Tibial nerve (tissue), 4 donors: ENCODE results near the gene SCG3. TPM values are rescaled to one million over a fixed set of nuclear protein-coding genes. Genes with fewer than 3 reads are reported as not detected.

Experiments
- DNase-seq, 2 donors: peaks; one replicate each; pipeline ENCODE4 v3.0.0-alpha.2; 2019; ENCODE audit warnings: low spot score in 2 of 2
- H3K27ac ChIP-seq, 4 donors: fragments of 200-600 bp; sonication (generic) in 3 of 4; one replicate each; pipeline ENCODE4 v1.5.1; 2017 to 2019; ENCODE audit warnings: mild to moderate bottlenecking in 1 of 4
- H3K27me3 ChIP-seq, 2 donors: fragments of 200-600 bp; sonication (generic) in 1 of 2; one replicate each; pipeline versions ENCODE4 v1.5.1 to v1.6.0; 2017 to 2019
- H3K36me3 ChIP-seq, 3 donors: fragments of 200-600 bp; sonication (generic); one replicate each; pipeline ENCODE4 v1.5.1; 2018 to 2019
- H3K4me1 ChIP-seq, 4 donors: fragments of 200-600 bp; sonication (generic) in 3 of 4; one replicate each; pipeline ENCODE4 v1.5.1; 2017 to 2019
- H3K4me3 ChIP-seq, 4 donors: fragments of 200-600 bp; sonication (generic) in 3 of 4; one replicate each; pipeline ENCODE4 v1.5.1; 2017 to 2019; ENCODE audit warnings: mild to moderate bottlenecking in 1 of 4, moderate library complexity in 1 of 4
- H3K9me3 ChIP-seq, 4 donors: fragments of 200-600 bp; sonication (generic) in 3 of 4; one replicate each; pipeline ENCODE4 v1.5.1; 2017 to 2019
- EP300 ChIP-seq, 2 donors: sonication (generic); formaldehyde crosslinking; IDR thresholded peaks; one replicate each; pipeline ENCODE4 v1.6.1; 2017; ENCODE audit warnings: antibody characterized with exemption in 2 of 2, mild to moderate bottlenecking in 1 of 2
- POLR2A ChIP-seq, 2 donors: fragments of 450-650 bp; IDR thresholded peaks; one replicate each; pipeline ENCODE4 v1.6.1; 2017; ENCODE audit warnings: antibody characterized with exemption in 2 of 2, mild to moderate bottlenecking in 2 of 2, moderate library complexity in 2 of 2
- WGBS, 2 donors: methylation state at CpG; one replicate each; pipeline ENCODE4 v1.1.5; 2018; 5-methylcytosine and 5-hydroxymethylcytosine counted together
- total RNA-seq, 4 donors: library from RNA; depleted of rRNA; stranded (reverse); fragments of >200 nt; gene quantifications; one replicate each; pipeline ENCODE4 v1.1.0, GENCODE V29; 2016
- TF ChIP-seq, protein P1 (sequence below), 5 experiments: fragments of 200-600 bp in 3 of 5; fragments of 450-650 bp in 2 of 5; sonication (generic) in 3 of 5; IDR thresholded peaks; one replicate each; pipeline ENCODE4 v1.5.1; 2016 to 2019; ENCODE audit warnings: antibody characterized with exemption in 5 of 5, mild to moderate bottlenecking in 3 of 5, moderate library complexity in 2 of 5

Gene SCG3
- total RNA-seq, 4 donors from 2014 or later, result not detected

DNA sequence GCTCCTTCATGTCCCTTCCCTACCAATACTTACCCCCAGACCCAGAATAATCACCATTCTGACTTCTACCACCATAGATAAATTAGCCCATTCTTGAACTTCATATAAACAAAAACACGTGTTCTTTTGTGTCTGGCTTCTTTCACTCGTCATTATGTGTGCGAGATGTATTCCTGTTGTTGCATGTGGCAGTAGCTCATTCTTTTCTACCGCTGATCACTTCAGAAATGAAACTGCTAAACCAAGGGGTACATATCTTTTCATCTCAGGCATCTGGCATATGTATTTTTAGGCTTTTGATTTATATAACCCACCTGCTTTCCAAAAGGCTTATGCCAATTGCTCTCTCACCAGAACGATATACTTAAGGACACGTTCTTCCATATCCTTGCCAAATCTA, 13.8 kb upstream of the SCG3 start:
- TF ChIP-seq EP300 (IDR thresholded peaks at IDR 0.05) (no peak), POLR2A (IDR thresholded peaks at IDR 0.05) (no peak)
- TF ChIP-seq, protein P1, sequence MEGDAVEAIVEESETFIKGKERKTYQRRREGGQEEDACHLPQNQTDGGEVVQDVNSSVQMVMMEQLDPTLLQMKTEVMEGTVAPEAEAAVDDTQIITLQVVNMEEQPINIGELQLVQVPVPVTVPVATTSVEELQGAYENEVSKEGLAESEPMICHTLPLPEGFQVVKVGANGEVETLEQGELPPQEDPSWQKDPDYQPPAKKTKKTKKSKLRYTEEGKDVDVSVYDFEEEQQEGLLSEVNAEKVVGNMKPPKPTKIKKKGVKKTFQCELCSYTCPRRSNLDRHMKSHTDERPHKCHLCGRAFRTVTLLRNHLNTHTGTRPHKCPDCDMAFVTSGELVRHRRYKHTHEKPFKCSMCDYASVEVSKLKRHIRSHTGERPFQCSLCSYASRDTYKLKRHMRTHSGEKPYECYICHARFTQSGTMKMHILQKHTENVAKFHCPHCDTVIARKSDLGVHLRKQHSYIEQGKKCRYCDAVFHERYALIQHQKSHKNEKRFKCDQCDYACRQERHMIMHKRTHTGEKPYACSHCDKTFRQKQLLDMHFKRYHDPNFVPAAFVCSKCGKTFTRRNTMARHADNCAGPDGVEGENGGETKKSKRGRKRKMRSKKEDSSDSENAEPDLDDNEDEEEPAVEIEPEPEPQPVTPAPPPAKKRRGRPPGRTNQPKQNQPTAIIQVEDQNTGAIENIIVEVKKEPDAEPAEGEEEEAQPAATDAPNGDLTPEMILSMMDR (IDR thresholded peaks at IDR 0.05), result no peak

GRCh38 chr15:51668446-51668845, 12.9 kb upstream of the SCG3 start:
- Histone ChIP-seq H3K4me1 (no peaks in the 10 kb centered on the region), H3K4me3 (no peak overlapping the region), H3K36me3 (no peaks in the 10 kb centered on the region), H3K27ac (no peak overlapping the region), H3K27me3 (no peaks in the 10 kb centered on the region), H3K9me3 (no peaks in the 10 kb centered on the region)
- 77 to 85% methylated on average over 5 of the region's 5 CpGs for WGBS, 2 donors
- TF ChIP-seq POLR2A (IDR thresholded peaks at IDR 0.05) (no peak), EP300 (IDR thresholded peaks at IDR 0.05) (no peak)
- TF ChIP-seq, protein P1 (IDR thresholded peaks at IDR 0.05), result no peak
- DNase-seq, result no peak

More for the DNA sequence above, 13.8 kb upstream of the SCG3 start:
- Histone ChIP-seq H3K27me3 (no peaks in the 10 kb centered on the region), H3K4me3 (no peak overlapping the region), H3K4me1 (no peaks in the 10 kb centered on the region), H3K27ac (no peak overlapping the region), H3K36me3 (no peaks in the 10 kb centered on the region), H3K9me3 (no peaks in the 10 kb centered on the region)
- 60 to 62% methylated on average over 6 of the region's 6 CpGs for WGBS, 2 donors
- DNase-seq, result no peak

GRCh38 chr15:51669381-51669780, 11.9 kb upstream of the SCG3 start:
- no peaks in the 10 kb centered on the region for H3K27me3 ChIP-seq
- no peak overlapping the region for H3K27ac ChIP-seq
- no peaks in the 10 kb centered on the region for H3K36me3 ChIP-seq
- no peaks in the 10 kb centered on the region for H3K9me3 ChIP-seq
- no peaks in the 10 kb centered on the region for H3K4me1 ChIP-seq
- no peak overlapping the region for H3K4me3 ChIP-seq
- WGBS, 2 donors, result 74 to 84% methylated on average over 2 of the region's 2 CpGs
- TF ChIP-seq, protein P1 (IDR thresholded peaks at IDR 0.05), result no peak
- no peak for TF ChIP-seq POLR2A (IDR thresholded peaks at IDR 0.05)
- no peak for TF ChIP-seq EP300 (IDR thresholded peaks at IDR 0.05)
- no peak for DNase-seq

- TF ChIP-seq, protein P1 (IDR thresholded peaks at IDR 0.05), result no peak
- TF ChIP-seq POLR2A (IDR thresholded peaks at IDR 0.05) (no peak), EP300 (IDR thresholded peaks at IDR 0.05) (no peak)
- H3K36me3 ChIP-seq, result no peaks in the 10 kb centered on the region
- H3K4me1 ChIP-seq, result no peaks in the 10 kb centered on the region
- H3K4me3 ChIP-seq, result no peak overlapping the region
- no peak for DNase-seq
- no peak overlapping the region for H3K27ac ChIP-seq
- no peaks in the 10 kb centered on the region for H3K9me3 ChIP-seq
- WGBS, 2 donors, result 30 to 33% methylated on average over 9 of the region's 9 CpGs
- no peaks in the 10 kb centered on the region for H3K27me3 ChIP-seq
Measured at GRCh38 chr15:51672155-51672687, 9.1 kb upstream of the SCG3 start.

- H3K9me3 ChIP-seq, result no peaks in the 10 kb centered on the region
- H3K4me3 ChIP-seq, result no peak overlapping the region
- 26% methylated on average over 2 of the region's 2 CpGs for WGBS, 2 donors
- DNase-seq, result no peak
- no peaks in the 10 kb centered on the region for H3K27me3 ChIP-seq
- TF ChIP-seq POLR2A (IDR thresholded peaks at IDR 0.05), result no peak
- TF ChIP-seq, protein P1 (IDR thresholded peaks at IDR 0.05), result no peak
- TF ChIP-seq EP300 (IDR thresholded peaks at IDR 0.05), result no peak
- H3K4me1 ChIP-seq, result no peaks in the 10 kb centered on the region
- H3K27ac ChIP-seq, result no peak overlapping the region
- no peaks in the 10 kb centered on the region for H3K36me3 ChIP-seq
Measured at GRCh38 chr15:51672913-51673857, 8.1 kb upstream of the SCG3 start.
